Measurements from ENCODE around the gene DLX1.
"Not testable (repeated sequence)": the region's sequence is repeated elsewhere in the genome, so short reads cannot be mapped to it uniquely, and the experiment has no call there.

DLX1 gene

DNA sequence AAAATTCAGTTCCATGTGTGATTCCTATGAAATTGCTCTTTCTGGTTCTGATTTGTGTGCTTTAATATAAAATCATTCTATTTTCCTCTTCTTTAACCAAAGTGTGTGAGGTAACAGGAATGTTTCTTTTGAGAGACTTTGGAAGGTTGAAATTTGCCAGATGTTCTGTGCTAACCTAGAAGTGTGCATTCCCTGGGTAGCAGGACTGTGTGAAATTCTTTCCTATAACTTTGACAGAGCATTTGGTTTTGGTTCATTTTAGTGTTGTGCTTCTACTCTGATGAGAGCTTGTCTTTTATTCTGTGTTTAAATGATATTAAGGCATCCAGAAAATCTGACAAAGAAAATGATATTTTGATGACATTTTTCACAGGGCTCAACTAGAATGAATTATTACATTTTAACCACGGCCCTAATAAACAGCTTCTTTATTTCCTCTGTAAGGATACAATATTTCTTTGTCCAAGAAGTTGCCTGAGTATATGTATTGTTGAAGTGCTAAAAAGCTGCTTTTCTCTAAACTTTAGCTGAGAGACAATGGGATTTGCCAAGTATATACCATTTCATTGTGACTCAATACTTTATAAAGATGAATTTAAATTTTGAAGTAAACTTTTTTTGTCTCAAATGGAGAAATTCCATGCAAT, 34.7 kb upstream of the DLX1 start:
- no peaks in the 10 kb centered on the region for H3K4me1 ChIP-seq
- H3K27me3 ChIP-seq: no peaks in the 10 kb centered on the region
- H3K9me3 ChIP-seq: no peaks in the 10 kb centered on the region
- no peak overlapping the region for H3K4me3 ChIP-seq (ENCODE audit: low read depth, low read length)
- no peak for DNase-seq
- H3K36me3 ChIP-seq: no peaks in the 10 kb centered on the region
- TF ChIP-seq, protein P1, sequence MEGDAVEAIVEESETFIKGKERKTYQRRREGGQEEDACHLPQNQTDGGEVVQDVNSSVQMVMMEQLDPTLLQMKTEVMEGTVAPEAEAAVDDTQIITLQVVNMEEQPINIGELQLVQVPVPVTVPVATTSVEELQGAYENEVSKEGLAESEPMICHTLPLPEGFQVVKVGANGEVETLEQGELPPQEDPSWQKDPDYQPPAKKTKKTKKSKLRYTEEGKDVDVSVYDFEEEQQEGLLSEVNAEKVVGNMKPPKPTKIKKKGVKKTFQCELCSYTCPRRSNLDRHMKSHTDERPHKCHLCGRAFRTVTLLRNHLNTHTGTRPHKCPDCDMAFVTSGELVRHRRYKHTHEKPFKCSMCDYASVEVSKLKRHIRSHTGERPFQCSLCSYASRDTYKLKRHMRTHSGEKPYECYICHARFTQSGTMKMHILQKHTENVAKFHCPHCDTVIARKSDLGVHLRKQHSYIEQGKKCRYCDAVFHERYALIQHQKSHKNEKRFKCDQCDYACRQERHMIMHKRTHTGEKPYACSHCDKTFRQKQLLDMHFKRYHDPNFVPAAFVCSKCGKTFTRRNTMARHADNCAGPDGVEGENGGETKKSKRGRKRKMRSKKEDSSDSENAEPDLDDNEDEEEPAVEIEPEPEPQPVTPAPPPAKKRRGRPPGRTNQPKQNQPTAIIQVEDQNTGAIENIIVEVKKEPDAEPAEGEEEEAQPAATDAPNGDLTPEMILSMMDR (IDR thresholded peaks at IDR 0.05; ENCODE audit: low read depth, low read length): no peak

DNA sequence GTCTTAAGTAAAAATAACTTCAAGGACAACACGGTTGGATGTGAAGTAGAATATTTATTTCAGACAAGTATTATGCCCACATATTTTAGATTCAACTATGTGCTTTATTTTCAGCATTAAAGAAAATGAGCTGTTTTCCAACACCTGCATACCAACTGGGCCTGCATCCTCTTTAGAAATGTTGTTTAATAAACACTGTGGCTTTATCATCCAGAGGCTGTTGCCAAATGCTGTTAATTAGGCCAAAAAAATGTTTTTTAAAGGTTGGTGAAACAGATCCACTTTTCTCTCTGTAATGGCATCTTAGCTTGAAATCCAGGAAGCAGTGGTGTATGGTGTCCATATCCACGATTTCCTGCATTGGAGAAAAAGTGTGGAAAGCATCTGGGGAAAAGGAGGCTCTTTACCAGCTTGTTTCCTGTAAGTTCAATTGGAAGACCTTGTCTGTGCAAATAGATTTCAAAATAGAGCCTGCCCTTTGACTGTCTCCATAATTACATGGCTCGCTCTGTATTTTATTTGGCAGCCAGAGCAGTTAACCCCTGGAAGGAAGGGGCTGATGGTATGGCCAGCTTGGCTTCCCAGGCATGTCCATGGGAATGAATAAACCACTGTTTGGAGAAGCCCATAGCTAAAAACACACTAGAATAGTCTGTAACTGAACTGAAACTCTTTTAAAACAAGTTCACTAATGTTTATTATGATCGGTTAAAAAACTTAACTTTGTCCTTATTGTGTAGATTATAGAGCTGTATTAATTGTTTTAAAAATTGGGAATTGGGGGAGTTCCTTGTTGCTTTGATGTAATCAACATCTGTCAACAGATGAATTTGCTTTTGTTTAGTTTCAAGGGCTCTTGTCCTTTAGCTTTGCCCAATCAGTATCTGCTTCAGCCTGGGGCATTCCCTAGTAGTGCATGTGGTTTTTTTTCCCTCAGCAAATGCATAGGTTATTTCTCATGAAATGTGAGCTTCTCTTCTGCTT, 33.0 kb upstream of the DLX1 start:
- Histone ChIP-seq H3K4me3 (ENCODE audit: low read depth, low read length) (no peak overlapping the region), H3K27me3 (no peaks in the 10 kb centered on the region), H3K36me3 (no peaks in the 10 kb centered on the region), H3K9me3 (no peaks in the 10 kb centered on the region), H3K4me1 (no peaks in the 10 kb centered on the region)
- no peak for DNase-seq
- TF ChIP-seq, protein P1 (IDR thresholded peaks at IDR 0.05; ENCODE audit: low read depth, low read length): no peak

DNA sequence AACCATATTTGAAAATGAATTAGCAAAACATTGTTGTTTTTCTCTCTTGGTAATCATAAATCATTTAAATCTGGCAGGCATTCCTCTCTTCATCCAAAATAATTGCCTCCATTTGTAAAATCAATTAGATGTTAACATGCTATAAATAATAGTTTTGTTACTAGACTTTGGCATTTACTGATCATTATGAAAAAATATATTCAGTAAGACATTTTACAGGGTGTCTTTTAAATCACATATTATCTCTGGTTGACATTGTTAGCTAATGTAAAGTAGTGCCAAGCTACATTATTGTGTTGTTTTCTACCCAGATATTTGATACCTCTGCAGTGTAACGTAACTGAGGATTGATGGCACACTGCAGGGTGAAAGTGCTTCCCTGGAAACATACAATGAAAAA, 31.8 kb upstream of the DLX1 start:
- Histone ChIP-seq H3K27me3 (no peaks in the 10 kb centered on the region), H3K4me3 (ENCODE audit: low read depth, low read length) (no peak overlapping the region), H3K9me3 (no peaks in the 10 kb centered on the region), H3K36me3 (no peaks in the 10 kb centered on the region), H3K4me1 (no peaks in the 10 kb centered on the region)
- no peak for DNase-seq
- TF ChIP-seq, protein P1 (IDR thresholded peaks at IDR 0.05; ENCODE audit: low read depth, low read length): no peak

DNA sequence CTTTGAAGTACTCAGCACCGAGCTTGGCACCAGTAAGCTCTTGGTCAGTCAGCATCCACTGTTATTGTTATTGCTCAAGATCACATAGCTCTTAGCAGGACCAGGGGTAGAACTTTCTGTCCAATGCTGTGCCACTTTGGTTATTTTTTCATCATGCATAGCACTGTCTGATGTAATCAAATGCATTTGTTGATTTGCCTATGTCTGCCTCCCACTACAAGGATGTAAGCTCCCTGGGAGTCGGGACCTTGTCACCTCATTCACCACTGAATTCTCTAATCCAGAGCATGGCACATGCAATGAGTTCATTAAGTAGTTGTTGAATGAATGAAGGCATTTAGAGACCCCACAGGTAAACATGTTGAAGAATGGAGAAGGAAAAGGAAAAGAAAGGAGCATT, 29.0 kb upstream of the DLX1 start:
- no peaks in the 10 kb centered on the region for H3K36me3 ChIP-seq
- no peaks in the 10 kb centered on the region for H3K4me1 ChIP-seq
- DNase-seq: no peak
- no peaks in the 10 kb centered on the region for H3K27me3 ChIP-seq
- no peak overlapping the region for H3K4me3 ChIP-seq (ENCODE audit: low read depth, low read length)
- no peaks in the 10 kb centered on the region for H3K9me3 ChIP-seq
- TF ChIP-seq, protein P1 (IDR thresholded peaks at IDR 0.05; ENCODE audit: low read depth, low read length): no peak

DNA sequence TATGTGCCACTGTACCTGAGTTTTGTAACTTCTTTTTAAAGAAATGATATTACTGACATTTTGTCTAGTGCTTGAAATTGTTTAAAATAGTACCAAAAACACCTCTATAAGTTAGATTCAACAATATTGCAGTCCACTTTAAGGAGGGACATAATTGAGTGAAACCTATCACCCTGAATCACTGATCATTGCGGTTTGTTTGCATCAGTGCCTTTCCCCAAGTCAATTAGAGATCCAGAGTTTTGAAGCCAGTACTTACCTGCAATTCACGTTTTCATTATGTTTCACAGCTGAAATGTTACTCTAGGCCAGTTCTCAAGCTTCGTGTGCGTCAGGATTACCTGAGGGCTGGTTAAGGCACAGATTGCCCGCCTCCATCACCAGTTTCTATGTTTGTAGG, 26.6 kb upstream of the DLX1 start:
- DNase-seq: no peak
- no peak overlapping the region for H3K4me3 ChIP-seq (ENCODE audit: low read depth, low read length)
- H3K9me3 ChIP-seq: no peaks in the 10 kb centered on the region
- H3K27me3 ChIP-seq: no peaks in the 10 kb centered on the region
- H3K36me3 ChIP-seq: no peaks in the 10 kb centered on the region
- H3K4me1 ChIP-seq: no peaks in the 10 kb centered on the region
- TF ChIP-seq, protein P1 (IDR thresholded peaks at IDR 0.05; ENCODE audit: low read depth, low read length): no peak

DNA sequence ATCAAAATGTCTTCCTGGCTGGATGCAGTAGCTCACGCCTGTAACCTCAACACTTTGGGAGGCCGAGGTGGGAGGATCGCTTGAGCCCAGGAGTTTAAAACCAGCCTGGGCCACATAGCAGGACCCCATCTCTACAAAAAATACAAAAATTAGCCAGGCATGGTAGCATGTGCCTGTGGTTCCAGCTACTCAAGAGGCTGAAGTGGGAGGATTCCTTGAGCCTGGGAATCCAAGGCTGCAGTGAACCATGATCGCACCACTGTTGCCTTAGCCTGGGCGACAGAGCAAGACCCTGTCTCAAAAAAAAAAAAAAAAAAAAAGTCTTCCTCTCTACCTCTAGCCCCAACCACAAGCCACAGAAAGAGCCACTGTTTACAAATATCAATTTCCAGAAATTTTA, 25.2 kb upstream of the DLX1 start:
- H3K9me3 ChIP-seq; H3K36me3 ChIP-seq; H3K27me3 ChIP-seq; DNase-seq; H3K4me1 ChIP-seq; H3K4me3 ChIP-seq (ENCODE audit: low read depth, low read length): not testable (repeated sequence)

All from BE2C (cell line).